RPMI8226 (cell line): Measurements from ENCODE around the gene CCT7.

Source experiments
- DNase-seq: peaks from one replicate; pipeline ENCODE4 v3.0.0-alpha.2; 2015

CCT7 gene

DNA sequence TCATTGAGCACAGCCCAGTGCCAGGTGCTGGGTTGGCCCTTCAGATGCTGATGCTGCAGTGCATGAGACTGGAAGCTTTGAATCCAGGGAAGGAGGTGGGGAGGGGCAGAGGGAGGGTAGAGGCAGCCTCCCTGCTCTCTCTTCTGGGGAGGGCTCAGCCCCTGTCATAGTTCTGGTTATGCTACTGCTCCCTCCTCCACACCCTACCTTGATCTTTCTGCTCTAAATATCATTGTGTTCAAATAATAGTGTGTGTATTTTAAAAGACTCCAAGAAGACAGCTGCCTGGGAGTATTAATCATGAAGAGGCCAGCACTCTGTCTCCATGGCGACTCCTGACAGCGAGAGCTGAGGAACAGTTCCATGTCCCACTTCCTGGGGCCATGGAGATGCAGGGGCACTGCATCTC lies 63.0 kb downstream of the CCT7 start:
- DNase-seq: no peak

DNA sequence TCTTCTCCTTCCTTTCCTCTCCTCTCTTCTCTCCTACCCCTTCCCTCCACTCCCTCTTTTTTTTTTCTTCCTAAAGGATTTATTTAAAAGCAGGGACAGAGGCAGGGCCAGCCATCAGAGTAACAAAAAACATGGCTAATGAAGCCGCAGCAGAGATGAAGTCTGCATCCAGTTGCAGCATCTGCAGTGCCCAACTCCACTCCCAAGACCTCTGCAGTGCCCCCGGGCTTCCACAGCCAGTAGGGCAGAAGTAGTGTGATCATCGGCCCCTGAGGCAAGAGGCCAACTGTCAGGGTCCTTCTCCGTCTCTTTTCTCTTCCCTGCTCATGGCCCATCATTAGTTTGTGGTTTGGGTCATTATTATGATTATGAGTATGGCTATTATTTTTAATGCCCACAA lies 63.5 kb downstream of the CCT7 start:
- DNase-seq: no peak

DNA sequence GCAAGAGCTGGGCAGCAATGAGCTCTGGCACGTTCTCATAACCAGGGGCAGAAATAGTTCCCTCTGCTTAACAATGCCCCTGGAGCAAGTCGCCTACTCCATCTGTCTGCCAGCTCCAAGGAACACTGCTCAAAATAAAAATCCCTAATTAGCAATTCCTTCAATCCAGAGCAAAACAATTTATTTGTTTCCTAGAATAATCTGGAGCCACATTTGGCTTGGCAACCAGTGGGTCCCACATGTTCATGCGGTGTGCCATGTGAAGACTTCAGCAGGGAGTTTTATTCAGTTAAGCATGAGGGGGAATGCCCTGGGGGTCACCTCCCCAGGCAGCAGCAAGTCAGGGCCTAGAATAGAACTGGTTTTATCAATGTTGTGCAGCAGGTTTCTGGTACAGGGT lies 66.8 kb downstream of the CCT7 start:
- no peak for DNase-seq

DNA sequence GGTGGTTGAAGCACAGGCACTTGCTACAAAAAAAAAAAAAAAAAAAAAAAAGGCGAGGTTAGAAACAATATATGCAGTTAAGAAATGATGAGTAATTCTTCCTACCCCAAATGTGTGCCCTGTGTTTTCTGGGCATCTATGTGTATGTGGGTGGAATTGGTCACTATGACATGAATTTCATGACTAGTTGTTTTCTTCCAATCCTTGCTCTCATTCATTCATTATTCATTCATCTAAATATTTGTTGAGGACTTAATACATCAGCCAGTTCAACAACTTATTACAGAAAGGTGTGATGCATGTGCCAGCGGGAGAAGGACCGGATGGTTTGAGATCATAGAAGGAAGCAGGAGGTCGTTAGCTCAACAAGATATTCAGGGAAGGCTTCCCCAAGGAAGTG lies 67.5 kb downstream of the CCT7 start:
- DNase-seq: no peak
